Right lobe of liver (tissue), 4 donors: ENCODE results near the gene SSPN.

Source experiments
- CTCF ChIP-seq, 4 donors: fragments of 200-600 bp in 3 of 4; fragments of 450-650 bp in 1 of 4; IDR thresholded peaks; one replicate each; pipeline versions ENCODE4 v1.5.1 to v1.8.0; 2016 to 2022; ENCODE audit warnings: antibody characterized with exemption in 4 of 4, mild to moderate bottlenecking in 2 of 4
- POLR2A ChIP-seq: fragments of 450-650 bp; IDR thresholded peaks from one replicate; pipeline ENCODE4 v1.6.1; 2017; ENCODE audit warnings: antibody characterized with exemption, mild to moderate bottlenecking
- donor health status: DM: no; HTN: no; CAD: no.
- donor health status: DM: no; HTN: no; CAD: no.
- donor health status: DM: no; HTN: yes; CAD: no.

DNA sequence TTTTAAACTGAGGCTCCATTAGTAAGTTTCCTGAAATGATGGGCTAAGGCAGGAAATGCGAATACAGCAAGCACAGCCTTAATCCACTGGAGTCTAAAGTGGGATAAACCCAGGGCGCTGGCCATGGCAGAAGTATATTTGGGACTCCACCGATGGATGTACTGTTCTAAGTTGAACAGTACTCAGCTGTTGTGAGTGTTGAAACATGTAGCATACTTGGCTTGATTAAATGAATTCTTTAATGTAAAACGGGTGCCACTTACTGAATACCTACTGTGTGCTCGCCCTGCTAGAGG lies 996 bp downstream of the SSPN start:
- TF ChIP-seq POLR2A (no peak), CTCF (IDR thresholded peaks at IDR 0.05) (no peak)
